HG03558 (cell line): ENCODE results near the gene P2RX6.
"Not testable (repeated sequence)": the region's sequence is repeated elsewhere in the genome, so short reads cannot be mapped to it uniquely, and the experiment has no call there.

Experiments used
- ATAC-seq: cut with Tn5 transposase; IDR thresholded peaks from one replicate; pipeline ENCODE4 v1.9.1; 2021; ENCODE audit warnings: moderate number of reproducible peaks; ENCODE audit not compliant: unreplicated experiment; ENCODE audit errors: extremely low read depth

Gene P2RX6

GRCh38 chr22:21048965-21049364 is 34.0 kb downstream of the P2RX6 start:
- ATAC-seq, result not testable (repeated sequence)

- no peak for ATAC-seq
Measured at GRCh38 chr22:21051145-21051830, 36.3 kb downstream of the P2RX6 start.

- no peak for ATAC-seq
Measured at GRCh38 chr22:21051831-21052400, 37.0 kb downstream of the P2RX6 start.

GRCh38 chr22:21052715-21053459 is 37.9 kb downstream of the P2RX6 start:
- ATAC-seq, result no peak

- ATAC-seq, result no peak
Measured at GRCh38 chr22:21054046-21054713, 39.2 kb downstream of the P2RX6 start.

- no peak for ATAC-seq
Measured at GRCh38 chr22:21054714-21055563, 40.0 kb downstream of the P2RX6 start.

DNA sequence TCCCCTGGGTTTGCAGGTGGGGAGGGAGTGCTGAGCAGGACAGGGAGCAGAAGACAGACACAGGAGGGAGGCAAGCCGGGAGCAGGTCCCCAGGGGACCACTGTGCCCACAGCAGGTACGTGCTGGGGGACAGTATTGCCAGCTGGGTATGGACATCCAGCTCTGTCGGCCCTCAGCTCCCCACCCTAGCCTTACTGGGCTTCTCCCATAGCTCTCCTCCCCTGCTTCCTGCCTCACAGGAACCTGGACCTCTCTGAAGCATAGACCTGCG is 40.5 kb downstream of the P2RX6 start:
- no peak for ATAC-seq

- no peak for ATAC-seq
Measured at GRCh38 chr22:21055880-21056319, 40.9 kb downstream of the P2RX6 start.

GRCh38 chr22:21060363-21060762 is 45.4 kb downstream of the P2RX6 start:
- not testable (repeated sequence) for ATAC-seq

DNA sequence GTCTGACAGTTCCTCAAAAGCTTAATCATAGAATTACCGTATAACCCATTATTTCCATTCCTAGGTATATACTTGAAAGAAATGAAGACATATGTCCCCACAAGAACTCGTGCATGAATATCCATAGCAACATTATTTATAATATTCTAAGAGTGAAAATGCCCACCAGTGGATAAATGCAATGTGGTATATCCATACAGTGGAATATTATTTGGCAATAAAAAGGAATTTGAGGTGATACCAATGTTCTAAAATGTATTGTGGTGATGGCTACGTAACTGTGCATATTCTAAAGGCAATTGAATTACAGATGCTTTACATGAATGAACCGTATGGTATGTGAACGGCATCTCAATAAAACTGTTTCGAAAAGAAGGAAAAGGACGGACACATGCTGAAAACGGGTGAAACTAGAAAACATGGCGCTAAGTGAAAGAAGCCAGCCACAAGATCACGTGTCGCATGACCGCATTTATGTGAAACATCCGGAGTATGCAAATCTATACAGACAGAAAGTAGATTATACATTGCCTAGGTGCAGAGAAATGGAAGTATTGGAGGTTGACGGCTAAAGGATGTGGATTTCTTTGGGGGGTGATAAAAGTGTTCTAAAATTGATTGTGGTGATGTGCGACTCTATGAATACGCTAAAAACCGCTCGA is 46.8 kb downstream of the P2RX6 start:
- ATAC-seq, result not testable (repeated sequence)

- not testable (repeated sequence) for ATAC-seq
Measured at GRCh38 chr22:21064425-21064824, 49.5 kb downstream of the P2RX6 start.

DNA sequence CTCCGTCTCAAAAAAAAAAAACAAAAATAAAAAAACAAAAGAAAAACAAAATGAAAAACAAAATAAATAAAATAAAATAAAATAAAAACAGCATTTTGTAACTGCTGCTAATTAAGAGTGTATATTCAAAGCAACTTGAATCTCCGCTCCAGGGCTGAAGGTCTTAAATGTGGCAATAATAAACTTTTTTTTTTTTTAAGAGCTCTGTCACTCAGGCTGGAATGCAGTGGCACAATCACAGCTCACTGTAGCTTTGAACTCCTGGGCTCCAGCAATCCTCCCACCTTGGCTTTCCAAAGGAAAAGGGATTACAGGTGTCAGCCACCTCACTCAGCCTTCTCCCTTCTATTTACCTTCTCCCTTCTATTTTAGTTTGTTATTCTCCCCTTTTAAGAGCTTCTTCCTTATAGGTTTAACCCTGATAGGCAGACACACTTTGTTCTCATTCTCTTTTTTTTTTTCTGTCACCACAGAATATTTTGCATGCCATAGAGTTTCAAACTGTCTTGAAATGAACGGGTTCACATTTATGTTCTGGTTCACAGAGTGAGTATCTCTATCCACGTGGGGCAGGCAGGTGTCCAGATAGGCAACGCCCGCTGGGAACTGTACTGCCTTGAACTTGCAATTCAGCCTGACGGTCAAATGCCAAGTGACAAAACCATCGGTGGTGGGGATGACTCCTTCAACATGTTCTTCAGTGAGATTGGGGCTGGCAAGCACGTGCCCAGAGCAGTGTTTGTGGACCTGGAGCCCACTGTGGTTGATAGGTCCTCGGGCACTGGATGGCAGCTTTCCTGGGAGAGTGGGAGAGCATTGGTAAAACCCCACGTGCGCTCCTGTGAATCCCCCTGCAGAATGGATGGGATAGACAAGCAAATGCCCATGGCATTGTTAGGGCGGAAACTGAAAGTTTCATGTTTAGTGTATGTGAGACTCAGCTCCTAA is 50.2 kb downstream of the P2RX6 start:
- no peak for ATAC-seq

DNA sequence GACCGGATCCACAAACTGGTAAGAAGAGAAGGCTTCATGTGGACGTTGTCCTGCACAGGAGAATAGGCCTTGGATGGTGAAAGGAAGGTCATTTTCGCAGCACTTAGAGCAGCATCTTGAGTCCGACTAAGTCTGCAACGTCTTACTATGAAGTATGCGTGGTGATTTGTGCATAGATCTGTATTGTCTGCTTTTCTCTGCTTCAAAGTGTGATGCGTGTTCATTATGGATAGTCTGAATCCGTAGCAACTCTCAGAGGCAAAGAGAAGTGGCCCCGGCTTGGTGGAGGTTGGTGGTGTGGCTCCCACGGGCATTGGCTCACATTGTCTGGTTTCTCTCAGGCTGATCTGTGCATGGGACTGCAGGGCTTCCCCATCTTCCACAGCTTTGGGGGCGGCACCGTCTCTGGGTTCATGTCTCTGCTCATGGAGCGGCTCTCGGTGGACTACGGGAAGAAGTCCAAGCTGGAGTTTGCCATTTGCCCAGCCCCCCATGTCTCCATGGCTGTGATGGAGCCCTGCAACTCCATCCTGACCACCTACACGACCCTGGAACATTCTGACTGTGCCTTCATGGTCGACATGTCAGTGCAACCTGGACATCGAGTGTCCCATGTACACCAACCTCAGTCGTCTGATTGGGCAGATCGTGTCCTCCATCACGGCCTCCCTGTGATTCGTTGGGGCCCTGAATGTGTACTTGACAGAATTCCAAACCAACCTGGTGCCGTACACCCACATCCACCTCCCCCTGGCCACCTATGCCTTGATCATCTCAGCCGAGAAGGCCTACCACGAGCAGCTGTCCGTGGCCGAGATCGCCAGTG is 52.3 kb downstream of the P2RX6 start:
- no peak for ATAC-seq

- no peak for ATAC-seq
Measured at GRCh38 chr22:21067901-21068680, 53.1 kb downstream of the P2RX6 start.

GRCh38 chr22:21068681-21069276 is 53.8 kb downstream of the P2RX6 start:
- no peak for ATAC-seq

GRCh38 chr22:21069375-21069774 is 54.4 kb downstream of the P2RX6 start:
- no peak for ATAC-seq
